RWPE2 (cell line): ENCODE results near the gene APC2.

ENCODE experiments used
- ATAC-seq: fragments of 200-7000 bp; cut with Tn5 transposase; 3 replicates; pipeline ENCODE4 v1.9.1; 2021; ENCODE audit warnings: low read depth
- DNase-seq: peaks from one replicate; pipeline ENCODE4 v3.0.0-alpha.2; 2020; ENCODE audit warnings: low spot score
- H3K27ac ChIP-seq: fragments of 450-650 bp; 2 replicates; pipeline ENCODE4 v1.5.1; 2017; ENCODE audit warnings: mild to moderate bottlenecking; ENCODE audit not compliant: poor library complexity, severe bottlenecking
- H3K27me3 ChIP-seq: fragments of 250-450 bp; sonication (Bioruptor Pico); 2 replicates; pipeline ENCODE4 v1.5.1; 2021; ENCODE audit warnings: mild to moderate bottlenecking, moderate library complexity; ENCODE audit not compliant: insufficient read depth, poor library complexity, severe bottlenecking
- H3K36me3 ChIP-seq: fragments of 250-450 bp; sonication (Bioruptor Pico); 2 replicates; pipeline ENCODE4 v1.5.1; 2020; ENCODE audit warnings: low read depth, mild to moderate bottlenecking, moderate library complexity
- H3K4me1 ChIP-seq: fragments of 250-450 bp; sonication (Bioruptor Pico); 2 replicates; pipeline ENCODE4 v1.5.1; 2021; ENCODE audit warnings: mild to moderate bottlenecking, moderate library complexity; ENCODE audit not compliant: insufficient read depth, poor library complexity, severe bottlenecking
- H3K4me3 ChIP-seq: fragments of 250-450 bp; sonication (Bioruptor Pico); 2 replicates; pipeline ENCODE4 v1.5.1; 2021; ENCODE audit warnings: mild to moderate bottlenecking, moderate library complexity; ENCODE audit not compliant: severe bottlenecking
- H3K9me3 ChIP-seq: fragments of 250-450 bp; sonication (Bioruptor Pico); 2 replicates; pipeline ENCODE4 v1.5.1; 2021; ENCODE audit warnings: mild to moderate bottlenecking, moderate library complexity; ENCODE audit not compliant: severe bottlenecking
- CTCF ChIP-seq: fragments of 450-650 bp; IDR thresholded peaks from one replicate; pipeline ENCODE4 v1.5.1; 2017; ENCODE audit warnings: mild to moderate bottlenecking, moderate library complexity; ENCODE audit not compliant: poor library complexity, severe bottlenecking

The APC2 gene

GRCh38 chr19:1420590-1420989 is 29.3 kb upstream of the APC2 start:
- DNase-seq = no peak
- Histone ChIP-seq H3K4me1 (peaks cover 21% of the 10 kb centered on the region), H3K27me3 (no peaks in the 10 kb centered on the region), H3K27ac (no peak overlapping the region), H3K4me3 (no peak overlapping the region), H3K9me3 (no peaks in the 10 kb centered on the region), H3K36me3 (peaks cover 79% of the 10 kb centered on the region)
- TF ChIP-seq CTCF = no peak
- no peak for ATAC-seq

GRCh38 chr19:1421218-1421957 is 28.5 kb upstream of the APC2 start:
- Histone ChIP-seq H3K4me1 (peaks cover 13% of the 10 kb centered on the region), H3K4me3 (no peak overlapping the region), H3K27me3 (no peaks in the 10 kb centered on the region), H3K9me3 (no peaks in the 10 kb centered on the region), H3K27ac (no peak overlapping the region), H3K36me3 (peaks cover 87% of the 10 kb centered on the region)
- TF ChIP-seq CTCF = no peak
- DNase-seq (no peak), ATAC-seq (no peak)

GRCh38 chr19:1421958-1422305 is 28.0 kb upstream of the APC2 start:
- no peak overlapping the region for H3K27ac ChIP-seq
- no peak for TF ChIP-seq CTCF
- no peak overlapping the region for H3K4me3 ChIP-seq
- DNase-seq (no peak), ATAC-seq (no peak)
- no peaks in the 10 kb centered on the region for H3K27me3 ChIP-seq
- peaks cover 87% of the 10 kb centered on the region for H3K36me3 ChIP-seq
- no peaks in the 10 kb centered on the region for H3K9me3 ChIP-seq
- peaks cover 11% of the 10 kb centered on the region for H3K4me1 ChIP-seq

- peaks cover 87% of the 10 kb centered on the region for H3K36me3 ChIP-seq
- ATAC-seq = no peak
- no peaks in the 10 kb centered on the region for H3K9me3 ChIP-seq
- TF ChIP-seq CTCF = no peak
- H3K27ac ChIP-seq = no peak overlapping the region
- no peak overlapping the region for H3K4me3 ChIP-seq
- H3K27me3 ChIP-seq = no peaks in the 10 kb centered on the region
- peaks cover 11% of the 10 kb centered on the region for H3K4me1 ChIP-seq
- no peak for DNase-seq
These were observed 27.6 kb upstream of the APC2 start for GRCh38 chr19:1422360-1422759.

- H3K27me3 ChIP-seq = no peaks in the 10 kb centered on the region
- ATAC-seq (no peak), DNase-seq (no peak)
- H3K4me3 ChIP-seq = no peak overlapping the region
- TF ChIP-seq CTCF = no peak
- peaks cover 87% of the 10 kb centered on the region for H3K36me3 ChIP-seq
- no peak overlapping the region for H3K27ac ChIP-seq
- no peaks in the 10 kb centered on the region for H3K9me3 ChIP-seq
- peaks cover 11% of the 10 kb centered on the region for H3K4me1 ChIP-seq
These were observed 27.0 kb upstream of the APC2 start for GRCh38 chr19:1422943-1423342.
